ENCODE results near the gene FAM222B.
A peak's percentile ranks its signal among the peaks of the same experiment; 100 is the strongest.
"Not testable (repeated sequence)": the region's sequence is repeated elsewhere in the genome, so short reads cannot be mapped to it uniquely, and the experiment has no call there.

Gene FAM222B

DNA sequence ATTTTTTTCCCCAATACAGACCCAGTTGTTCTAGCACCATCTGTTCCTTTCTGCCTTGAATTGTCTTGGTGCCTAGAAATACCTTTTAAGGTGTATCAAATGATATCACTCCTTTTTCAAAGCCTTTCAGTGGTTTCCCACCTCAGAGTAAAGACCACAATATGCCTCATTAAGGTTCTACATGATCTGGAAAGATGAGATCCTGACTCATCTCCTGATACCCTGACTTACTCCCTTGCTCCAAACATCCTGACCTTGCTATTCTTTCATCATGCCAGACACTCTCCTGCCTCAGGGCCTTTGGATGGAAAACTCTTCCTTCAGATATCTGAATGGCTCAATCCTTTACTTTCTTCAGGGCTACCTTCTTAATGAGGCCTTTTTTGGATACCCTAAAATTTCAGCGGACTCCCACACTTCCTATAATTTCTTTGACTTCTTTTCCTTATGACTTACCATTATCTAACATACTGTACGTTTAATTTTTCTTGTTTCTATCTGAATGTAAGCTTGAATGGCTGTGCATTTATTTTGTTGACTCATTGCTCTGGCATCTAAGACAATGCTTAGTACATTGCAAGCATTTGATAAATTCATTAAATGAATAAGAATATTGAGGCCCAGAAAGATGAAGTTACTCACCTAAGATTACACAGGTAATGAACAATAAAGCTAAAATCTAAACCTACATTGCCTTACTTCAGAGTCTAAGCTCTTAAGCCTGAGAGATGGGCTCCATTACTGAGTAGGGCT is 35.7 kb upstream of the FAM222B start:
- H3K27ac Mint-ChIP-seq, result peak overlapping the region; percentile 23
- H3K4me1 Mint-ChIP-seq, result peaks cover 20% of the 10 kb centered on the region
- H3K36me3 Mint-ChIP-seq, result peaks cover 10% of the 10 kb centered on the region
- no peak overlapping the region for H3K4me3 Mint-ChIP-seq
- no peaks in the 10 kb centered on the region for H3K27me3 Mint-ChIP-seq
- no peaks in the 10 kb centered on the region for H3K9me3 Mint-ChIP-seq

DNA sequence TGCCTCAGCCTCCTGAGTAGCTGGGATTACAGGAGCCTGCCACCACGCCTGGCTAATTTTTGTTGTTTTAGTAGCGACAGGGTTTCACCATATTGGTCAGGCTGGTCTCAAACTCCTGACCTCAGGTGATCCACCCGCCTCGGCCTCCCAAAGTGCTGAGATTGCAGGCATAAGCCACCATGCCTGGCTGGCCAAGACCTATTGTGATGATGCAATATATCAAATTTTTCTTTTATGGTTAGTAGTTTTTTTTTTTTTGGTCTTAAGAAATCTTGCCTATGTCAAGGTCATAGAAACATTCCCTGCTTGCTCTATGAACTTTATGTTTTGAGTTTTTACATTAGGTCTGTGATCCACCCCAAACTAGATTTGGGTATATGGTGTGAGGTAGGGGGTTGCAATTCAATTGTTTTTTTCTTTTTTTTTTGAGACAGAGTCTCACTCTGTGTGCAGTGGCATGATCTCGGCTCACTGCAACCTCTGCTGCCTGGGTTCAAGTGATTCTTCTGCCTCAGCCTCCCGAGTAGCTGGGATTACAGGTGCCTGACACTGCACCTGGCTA is 34.6 kb upstream of the FAM222B start:
- H3K27me3 Mint-ChIP-seq, H3K36me3 Mint-ChIP-seq, H3K4me3 Mint-ChIP-seq, H3K9me3 Mint-ChIP-seq: not testable (repeated sequence)
- Mint-ChIP-seq H3K27ac (peak overlapping the region; percentile 7), H3K4me1 (peaks cover 20% of the 10 kb centered on the region)

DNA sequence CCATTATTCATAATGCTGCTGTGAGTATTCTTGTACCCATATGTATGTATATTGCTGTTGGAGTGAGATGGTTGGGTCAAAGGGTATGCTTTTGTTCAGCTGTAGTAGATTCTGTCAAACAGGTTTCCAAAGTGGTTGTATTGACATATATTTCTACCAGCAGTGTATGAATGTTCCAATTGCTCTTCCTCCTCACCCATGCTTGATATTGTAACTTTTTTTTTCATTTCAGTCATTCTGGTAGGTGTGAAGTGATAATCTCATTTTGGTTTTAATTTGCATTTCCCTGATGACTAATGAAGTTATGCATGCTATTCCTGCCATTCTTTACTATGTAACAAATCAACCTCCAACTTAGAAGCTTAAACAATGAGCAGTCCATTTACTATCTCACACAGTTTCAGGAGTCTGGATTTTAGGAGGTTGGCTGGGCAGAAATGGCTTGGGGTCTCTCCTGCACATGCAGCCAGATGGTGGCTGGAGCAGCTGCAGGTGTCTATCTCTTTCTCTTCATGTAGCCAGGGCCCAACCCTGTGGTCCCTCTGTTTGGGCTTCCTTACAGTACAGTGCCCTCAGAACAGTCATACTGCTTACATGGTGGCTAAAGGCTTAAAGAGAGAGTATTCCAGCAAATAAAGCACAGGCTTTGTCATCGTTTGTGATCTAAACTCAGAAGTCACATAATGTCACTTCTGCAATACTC is 33.4 kb upstream of the FAM222B start:
- no peaks in the 10 kb centered on the region for H3K27me3 Mint-ChIP-seq
- H3K4me1 Mint-ChIP-seq, result peaks cover 29% of the 10 kb centered on the region
- H3K27ac Mint-ChIP-seq, result peak overlapping the region; percentile 57
- no peaks in the 10 kb centered on the region for H3K9me3 Mint-ChIP-seq
- H3K36me3 Mint-ChIP-seq, result peaks cover 10% of the 10 kb centered on the region
- no peak overlapping the region for H3K4me3 Mint-ChIP-seq

DNA sequence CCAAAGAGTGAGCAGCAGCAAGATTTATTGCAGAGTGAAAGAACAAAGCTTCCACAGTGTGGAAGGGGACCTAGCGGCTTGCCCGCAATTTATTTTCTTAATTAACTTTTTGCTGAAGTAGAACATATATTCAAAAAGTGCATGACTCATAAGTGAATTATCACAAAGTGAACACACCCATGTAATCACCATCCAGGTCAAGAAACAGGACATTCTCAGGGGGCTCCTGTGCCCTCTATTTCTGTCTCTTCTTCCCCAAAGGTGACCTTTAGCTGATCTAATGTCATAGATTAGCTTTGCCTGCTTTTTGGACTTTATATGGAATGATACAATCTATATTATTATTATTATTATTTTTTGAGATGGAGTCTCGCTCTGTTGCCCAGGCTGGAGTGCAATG is 32.2 kb upstream of the FAM222B start:
- Mint-ChIP-seq H3K4me3 (no peak overlapping the region), H3K9me3 (no peaks in the 10 kb centered on the region), H3K4me1 (peaks cover 32% of the 10 kb centered on the region), H3K27ac (no peak overlapping the region), H3K27me3 (no peaks in the 10 kb centered on the region), H3K36me3 (peaks cover 6% of the 10 kb centered on the region)

DNA sequence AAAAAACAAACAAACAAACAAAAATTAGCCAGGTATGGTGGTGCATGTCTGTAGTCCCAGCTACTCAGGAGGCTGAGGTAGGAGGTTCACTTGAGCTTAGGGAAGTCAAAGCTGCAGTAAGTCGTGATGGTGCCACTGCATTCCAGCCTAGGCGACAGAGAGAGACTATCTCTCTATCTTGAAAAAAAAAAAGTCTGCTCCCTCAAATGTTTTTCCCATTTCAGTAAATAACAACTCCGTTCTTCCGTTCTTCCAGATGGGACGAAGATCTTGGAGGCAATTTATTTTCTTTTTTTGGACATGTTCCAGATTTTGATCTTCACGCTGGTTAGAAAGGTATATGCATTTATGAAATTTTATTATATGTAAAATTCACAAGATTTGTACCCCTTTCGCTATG is 31.2 kb upstream of the FAM222B start:
- no peak overlapping the region for H3K4me3 Mint-ChIP-seq
- no peaks in the 10 kb centered on the region for H3K27me3 Mint-ChIP-seq
- no peak overlapping the region for H3K27ac Mint-ChIP-seq
- no peaks in the 10 kb centered on the region for H3K9me3 Mint-ChIP-seq
- peaks cover 32% of the 10 kb centered on the region for H3K4me1 Mint-ChIP-seq
- H3K36me3 Mint-ChIP-seq, result peaks cover 3% of the 10 kb centered on the region

DNA sequence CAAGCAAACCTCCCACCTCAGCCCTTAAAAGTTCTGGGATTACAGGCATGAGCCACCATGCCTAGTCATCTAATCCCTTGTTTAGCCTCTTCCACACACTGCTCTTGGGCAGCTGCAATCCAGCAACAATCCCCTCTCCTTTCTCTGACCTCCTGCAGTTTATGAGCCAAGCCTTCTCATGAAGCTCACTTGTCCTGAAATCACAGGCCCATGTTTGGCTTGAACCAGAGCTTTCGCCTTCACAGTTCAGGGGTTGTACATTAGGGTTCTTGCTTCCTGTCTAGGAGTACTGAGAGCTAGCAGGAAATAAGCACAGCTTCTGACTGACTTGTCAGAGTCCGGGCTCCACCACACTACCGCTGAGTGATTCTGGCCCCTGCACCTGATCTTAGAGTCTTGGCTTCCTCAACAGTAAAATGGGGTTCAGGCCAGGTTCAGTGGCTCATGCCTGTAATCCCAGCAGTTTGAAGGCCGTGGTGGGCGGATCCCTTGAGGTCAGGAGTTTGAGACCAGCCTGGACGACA is 28.5 kb upstream of the FAM222B start:
- Mint-ChIP-seq H3K4me3 (peak overlapping the region; percentile 12), H3K9me3 (no peaks in the 10 kb centered on the region), H3K4me1 (peaks cover 19% of the 10 kb centered on the region), H3K36me3 (peaks cover 2% of the 10 kb centered on the region), H3K27ac (peak overlapping the region; percentile 96), H3K27me3 (no peaks in the 10 kb centered on the region)

DNA sequence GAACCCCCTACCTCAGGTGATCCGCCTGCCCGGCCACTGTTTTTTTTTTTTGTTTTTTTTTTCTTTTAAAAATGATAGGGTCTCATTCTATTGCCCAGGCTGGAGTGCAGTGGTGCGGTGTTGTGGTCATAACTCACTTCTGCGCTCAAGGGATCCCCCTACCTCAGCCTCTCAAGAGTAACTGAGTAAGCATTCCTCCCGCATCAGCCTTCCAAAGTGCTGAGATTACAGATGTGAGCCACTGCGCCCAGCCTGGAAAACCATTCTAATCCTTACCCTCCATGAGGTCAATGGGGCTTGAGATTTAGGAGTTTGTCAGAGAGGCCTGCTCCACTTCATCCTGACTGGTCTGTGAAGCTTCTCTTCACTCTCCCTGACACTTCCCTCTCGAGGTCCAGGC is 24.7 kb upstream of the FAM222B start:
- H3K4me1 Mint-ChIP-seq, result peaks cover 12% of the 10 kb centered on the region
- no peak overlapping the region for H3K4me3 Mint-ChIP-seq
- no peaks in the 10 kb centered on the region for H3K9me3 Mint-ChIP-seq
- no peaks in the 10 kb centered on the region for H3K27me3 Mint-ChIP-seq
- H3K36me3 Mint-ChIP-seq, result peaks cover 2% of the 10 kb centered on the region
- H3K27ac Mint-ChIP-seq, result no peak overlapping the region

DNA sequence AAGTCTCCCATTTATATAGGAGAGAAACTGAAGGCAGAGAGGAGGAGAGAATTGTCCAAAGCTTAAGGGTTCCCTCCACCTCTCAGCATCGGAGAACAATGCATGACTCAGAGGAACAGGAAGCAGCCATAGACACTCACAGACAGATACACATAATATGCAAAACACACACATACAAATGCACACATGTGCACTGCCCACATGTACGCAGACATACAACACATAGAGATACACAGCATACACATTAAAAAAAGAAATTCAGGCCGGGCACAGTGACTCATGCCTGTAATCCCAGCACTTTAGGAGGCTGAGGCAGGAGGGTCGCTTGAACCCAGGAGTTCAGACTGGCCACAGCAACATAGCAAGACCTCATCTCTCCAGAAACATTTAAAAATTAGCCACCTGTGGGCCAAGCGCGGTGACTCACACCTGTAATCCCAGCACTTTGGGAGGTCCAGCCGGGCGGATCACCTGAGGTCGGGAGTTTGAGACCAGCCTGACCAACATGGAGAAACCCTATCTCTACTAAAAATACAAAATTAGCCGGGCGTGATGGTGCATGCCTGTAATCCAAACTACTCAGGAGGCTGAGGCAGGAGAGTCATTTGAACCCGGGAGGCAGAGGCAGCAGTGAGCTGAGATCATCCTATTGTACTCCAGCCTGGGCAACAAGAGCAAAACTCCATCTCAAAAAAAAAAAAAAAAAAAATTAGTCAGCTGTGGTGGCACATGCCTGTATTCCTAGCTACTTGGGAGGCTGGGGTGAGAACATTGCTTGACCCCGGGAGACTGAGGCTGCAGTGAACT is 23.6 kb upstream of the FAM222B start:
- H3K27ac Mint-ChIP-seq, result no peak overlapping the region
- H3K36me3 Mint-ChIP-seq, result peaks cover 3% of the 10 kb centered on the region
- H3K4me3 Mint-ChIP-seq, result no peak overlapping the region
- peaks cover 4% of the 10 kb centered on the region for H3K4me1 Mint-ChIP-seq
- no peaks in the 10 kb centered on the region for H3K27me3 Mint-ChIP-seq
- no peaks in the 10 kb centered on the region for H3K9me3 Mint-ChIP-seq

DNA sequence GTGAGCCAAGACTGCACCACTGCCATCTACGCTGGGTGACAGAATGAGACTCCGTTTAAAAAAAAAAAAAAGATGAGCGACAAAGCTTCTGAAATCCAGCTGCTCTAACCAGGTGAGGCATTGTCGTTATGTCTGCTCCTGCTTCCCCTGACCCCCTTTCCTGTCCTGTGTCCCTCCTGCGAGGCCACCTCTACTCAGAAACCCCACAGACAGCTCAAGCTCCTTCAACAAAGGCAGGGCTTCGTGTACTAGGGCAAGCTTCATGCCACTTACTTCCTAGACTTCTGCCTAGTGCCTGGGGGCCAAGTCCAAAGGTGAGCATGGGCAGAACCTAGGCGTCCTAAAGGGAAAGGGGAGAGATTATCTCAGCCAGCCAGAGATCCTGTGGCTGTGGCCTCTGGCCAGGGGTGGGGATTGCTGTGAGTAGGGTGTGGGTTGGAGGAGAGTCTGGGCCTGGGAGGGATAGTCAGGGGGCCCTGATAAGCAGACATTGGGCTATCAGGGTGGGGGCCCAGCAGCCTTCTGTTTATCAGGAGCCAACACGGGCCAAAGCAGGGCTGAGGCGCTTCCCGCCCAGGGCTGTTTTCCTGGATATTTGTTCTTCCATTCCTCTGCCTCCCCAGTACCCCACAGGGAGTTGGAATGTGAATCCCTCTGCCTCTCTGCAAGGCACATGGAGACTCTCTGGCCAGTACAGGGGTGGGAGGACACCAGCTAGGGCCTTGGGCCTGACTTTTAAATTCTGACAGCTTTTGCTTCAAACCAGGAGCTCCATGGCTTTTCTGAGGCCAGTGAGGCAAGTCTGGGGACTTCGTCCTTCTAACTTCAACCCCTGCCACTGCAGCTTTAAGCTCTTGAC is 22.6 kb upstream of the FAM222B start:
- H3K36me3 Mint-ChIP-seq, result peaks cover 1% of the 10 kb centered on the region
- no peak overlapping the region for H3K27ac Mint-ChIP-seq
- no peaks in the 10 kb centered on the region for H3K4me1 Mint-ChIP-seq
- H3K9me3 Mint-ChIP-seq, result no peaks in the 10 kb centered on the region
- H3K4me3 Mint-ChIP-seq, result no peak overlapping the region
- H3K27me3 Mint-ChIP-seq, result no peaks in the 10 kb centered on the region

DNA sequence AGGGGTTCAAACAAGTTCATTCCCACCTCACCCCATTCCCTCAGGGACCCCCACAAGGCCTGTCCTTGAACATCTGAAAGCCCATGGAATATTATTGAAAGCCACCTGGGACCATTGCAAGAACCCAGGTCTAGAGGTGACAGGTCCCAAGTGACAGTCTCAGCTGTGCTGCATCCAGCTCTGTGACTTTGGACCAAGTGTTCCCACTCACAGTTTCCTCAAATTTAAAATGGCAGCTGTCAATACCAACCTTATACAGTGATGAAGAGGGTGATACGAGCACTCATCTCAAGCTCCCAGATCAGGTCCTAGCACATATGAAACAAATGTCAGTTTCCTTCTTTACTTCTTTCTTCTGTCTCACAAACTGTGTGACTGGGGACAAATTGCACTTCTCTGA is 21.4 kb upstream of the FAM222B start:
- Mint-ChIP-seq H3K36me3 (peaks cover 3% of the 10 kb centered on the region), H3K4me3 (no peak overlapping the region), H3K9me3 (no peaks in the 10 kb centered on the region), H3K27ac (no peak overlapping the region), H3K27me3 (no peaks in the 10 kb centered on the region), H3K4me1 (no peaks in the 10 kb centered on the region)

DNA sequence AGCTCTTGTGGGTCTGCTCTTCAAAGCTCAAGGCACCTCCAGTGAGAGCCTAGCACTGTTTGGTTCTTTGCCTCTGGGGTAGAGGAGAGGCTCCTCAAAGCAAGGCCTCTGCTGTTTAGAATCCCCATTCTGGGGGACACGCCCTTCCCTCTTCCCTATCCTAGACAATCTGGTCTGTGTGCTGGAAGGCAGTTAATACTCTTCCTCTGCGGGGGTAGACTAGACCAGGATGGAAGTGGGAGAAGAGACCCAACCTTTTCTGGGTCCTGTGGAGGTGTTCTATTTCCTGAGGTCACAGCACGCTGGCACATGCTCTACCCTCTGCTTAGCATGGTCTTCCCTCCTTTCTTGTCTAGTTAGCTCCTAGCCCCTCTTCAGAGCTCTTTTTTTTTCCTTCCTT is 20.0 kb upstream of the FAM222B start:
- H3K4me1 Mint-ChIP-seq, result peaks cover 10% of the 10 kb centered on the region
- no peak overlapping the region for H3K4me3 Mint-ChIP-seq
- peaks cover 9% of the 10 kb centered on the region for H3K36me3 Mint-ChIP-seq
- H3K27ac Mint-ChIP-seq, result no peak overlapping the region
- H3K27me3 Mint-ChIP-seq, result no peaks in the 10 kb centered on the region
- no peaks in the 10 kb centered on the region for H3K9me3 Mint-ChIP-seq

DNA sequence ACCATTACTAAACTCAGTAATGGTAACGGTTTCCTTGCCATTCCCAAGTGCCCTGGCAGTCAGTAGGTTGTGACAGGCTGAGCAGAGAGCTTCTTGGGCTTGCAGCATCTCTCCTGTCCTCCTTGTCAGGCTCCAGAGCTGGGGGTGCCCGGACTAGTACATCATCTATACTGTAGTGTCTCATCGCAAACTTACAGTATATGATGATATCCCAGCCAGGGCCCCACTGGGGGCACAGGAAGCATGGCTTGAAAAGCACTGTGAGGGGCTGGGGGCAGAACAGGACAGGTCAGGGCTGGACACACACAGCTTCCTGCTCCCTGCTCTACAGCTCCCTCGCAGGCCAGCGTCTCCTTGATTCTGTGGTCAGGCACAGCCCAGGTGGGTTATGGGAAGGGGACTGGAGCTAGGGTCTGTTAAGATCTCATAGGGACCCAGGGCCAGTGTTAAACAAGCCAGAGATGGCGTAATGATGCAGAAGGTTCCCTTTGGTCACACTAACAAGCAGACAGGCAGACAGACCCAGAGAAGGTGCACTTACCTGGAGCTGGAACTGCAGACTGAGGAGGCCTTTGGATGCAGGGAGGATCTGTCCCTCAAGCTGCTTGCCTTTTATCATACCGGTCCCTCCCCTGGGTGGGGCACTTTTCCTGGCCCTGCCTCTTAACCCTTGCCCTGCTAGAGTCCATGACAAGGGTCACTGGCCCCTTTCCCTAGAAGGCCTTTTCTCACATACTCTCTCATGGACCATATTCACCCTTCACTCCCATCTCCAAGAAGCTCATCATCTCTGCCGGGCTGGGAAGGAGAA is 19.0 kb upstream of the FAM222B start:
- Mint-ChIP-seq H3K36me3 (peaks cover 9% of the 10 kb centered on the region), H3K4me1 (peaks cover 14% of the 10 kb centered on the region), H3K9me3 (no peaks in the 10 kb centered on the region), H3K27ac (peak overlapping the region; percentile 23), H3K27me3 (no peaks in the 10 kb centered on the region), H3K4me3 (no peak overlapping the region)

DNA sequence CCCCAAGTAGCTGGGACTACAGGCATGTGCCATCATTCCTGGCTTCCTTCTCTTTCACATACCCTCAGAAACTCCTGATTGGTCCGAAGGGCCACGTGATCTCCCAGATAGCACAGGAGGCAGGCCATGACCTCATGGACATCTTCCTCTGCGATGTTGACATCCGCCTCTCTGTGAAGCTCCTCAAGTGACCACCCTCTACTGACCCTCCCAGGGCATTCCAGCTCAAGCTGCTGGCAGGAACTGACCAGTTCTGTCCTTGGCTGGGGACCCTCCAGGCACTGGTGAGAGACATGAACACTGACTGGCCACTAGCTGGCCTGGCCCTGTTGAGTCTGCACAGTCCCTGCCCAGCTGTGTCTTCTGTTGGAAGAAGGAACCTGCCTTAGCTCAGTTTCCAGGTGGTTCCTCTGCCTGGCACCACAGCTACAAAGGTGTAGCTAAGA is 17.8 kb upstream of the FAM222B start:
- H3K36me3 Mint-ChIP-seq, result peaks cover 9% of the 10 kb centered on the region
- H3K9me3 Mint-ChIP-seq, result no peaks in the 10 kb centered on the region
- no peak overlapping the region for H3K4me3 Mint-ChIP-seq
- H3K27ac Mint-ChIP-seq, result no peak overlapping the region
- no peaks in the 10 kb centered on the region for H3K27me3 Mint-ChIP-seq
- H3K4me1 Mint-ChIP-seq, result peaks cover 17% of the 10 kb centered on the region

DNA sequence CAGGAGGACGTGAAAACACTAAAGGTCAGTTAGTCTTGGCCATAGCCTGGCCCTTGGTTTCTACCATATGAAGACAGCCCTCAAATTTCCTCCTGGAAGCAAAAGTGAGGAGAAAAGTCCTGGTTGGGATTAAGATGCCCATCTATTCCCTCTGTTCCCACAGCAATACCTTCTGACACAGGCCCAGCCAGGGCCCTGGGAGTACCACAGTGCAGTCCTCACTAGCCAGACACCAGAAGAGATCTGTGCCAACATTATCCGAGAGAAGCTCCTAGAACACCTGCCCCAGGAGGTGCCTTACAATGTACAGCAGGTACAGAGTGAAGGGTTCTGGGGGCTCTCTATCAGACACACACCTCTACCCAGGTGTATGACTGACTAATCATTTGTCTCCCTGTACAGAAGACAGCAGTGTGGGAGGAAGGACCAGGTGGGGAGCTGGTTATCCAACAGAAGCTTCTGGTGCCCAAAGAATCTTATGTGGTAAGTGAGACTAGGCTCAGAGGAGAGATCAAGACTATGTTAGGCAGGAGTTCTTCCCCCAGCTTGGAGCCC is 16.3 kb upstream of the FAM222B start:
- Mint-ChIP-seq H3K9me3 (no peaks in the 10 kb centered on the region), H3K27ac (peak overlapping the region; percentile 51), H3K36me3 (peaks cover 9% of the 10 kb centered on the region), H3K4me1 (peaks cover 25% of the 10 kb centered on the region), H3K27me3 (no peaks in the 10 kb centered on the region), H3K4me3 (no peak overlapping the region)

All from activated naive CD4-positive, alpha-beta T cell treated with anti-CD3 and anti-CD28 coated beads, Interleukin-2, amount 50 U/mL, for 24 hours (primary cell).